Measurements from ENCODE around the gene RNF44. TPM values are rescaled to one million over a fixed set of nuclear protein-coding genes. Genes with fewer than 3 reads are reported as not detected.
A peak's percentile ranks its signal among the peaks of the same experiment; 100 is the strongest.

Gene RNF44
- total and polyA plus RNA-seq, 4 donors = 3.2 to 6.4 (median 4.7) TPM

- H3K27ac ChIP-seq (ENCODE audit: low read depth in 1 of 2, low read length in 2 of 2) = no peak overlapping the region
- no peak overlapping the region for H3K9ac ChIP-seq (ENCODE audit: low read depth in 1 of 2, low read length in 2 of 2)
- no peaks in the 10 kb centered on the region for H3K27me3 ChIP-seq (ENCODE audit: control insufficient read depth in 4 of 4, insufficient read depth in 4 of 4, low read length in 3 of 4)
- 83% methylated on average over 4 of the region's 4 CpGs for WGBS
- peaks cover 0 to 13% (median 2%) of the 10 kb centered on the region in 4 donors for H3K36me3 ChIP-seq (ENCODE audit: control insufficient read depth in 4 of 4, insufficient read depth in 3 of 4, low read depth in 1 of 4, low read length in 3 of 4)
- no peaks in the 10 kb centered on the region for H3K4me1 ChIP-seq (ENCODE audit: control insufficient read depth in 4 of 4, insufficient read depth in 4 of 4, low read length in 3 of 4)
- no peaks in the 10 kb centered on the region for H3K9me3 ChIP-seq (ENCODE audit: control insufficient read depth in 4 of 4, low read length in 3 of 4)
- DNase-seq (ENCODE audit: low spot score) = no peak
- no peak overlapping the region for H3K4me3 ChIP-seq (ENCODE audit: low read depth in 1 of 3, low read length in 3 of 3)
- TF ChIP-seq JUND (IDR thresholded peaks at IDR 0.05) (no peak), HNF4G (IDR thresholded peaks at IDR 0.05) (no peak), FOXA1 (IDR thresholded peaks at IDR 0.05) (no peak), SP1 (IDR thresholded peaks at IDR 0.05) (no peak), RAD21 (IDR thresholded peaks at IDR 0.05) (no peak)
- TF ChIP-seq, protein P1, sequence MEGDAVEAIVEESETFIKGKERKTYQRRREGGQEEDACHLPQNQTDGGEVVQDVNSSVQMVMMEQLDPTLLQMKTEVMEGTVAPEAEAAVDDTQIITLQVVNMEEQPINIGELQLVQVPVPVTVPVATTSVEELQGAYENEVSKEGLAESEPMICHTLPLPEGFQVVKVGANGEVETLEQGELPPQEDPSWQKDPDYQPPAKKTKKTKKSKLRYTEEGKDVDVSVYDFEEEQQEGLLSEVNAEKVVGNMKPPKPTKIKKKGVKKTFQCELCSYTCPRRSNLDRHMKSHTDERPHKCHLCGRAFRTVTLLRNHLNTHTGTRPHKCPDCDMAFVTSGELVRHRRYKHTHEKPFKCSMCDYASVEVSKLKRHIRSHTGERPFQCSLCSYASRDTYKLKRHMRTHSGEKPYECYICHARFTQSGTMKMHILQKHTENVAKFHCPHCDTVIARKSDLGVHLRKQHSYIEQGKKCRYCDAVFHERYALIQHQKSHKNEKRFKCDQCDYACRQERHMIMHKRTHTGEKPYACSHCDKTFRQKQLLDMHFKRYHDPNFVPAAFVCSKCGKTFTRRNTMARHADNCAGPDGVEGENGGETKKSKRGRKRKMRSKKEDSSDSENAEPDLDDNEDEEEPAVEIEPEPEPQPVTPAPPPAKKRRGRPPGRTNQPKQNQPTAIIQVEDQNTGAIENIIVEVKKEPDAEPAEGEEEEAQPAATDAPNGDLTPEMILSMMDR (IDR thresholded peaks at IDR 0.05; ENCODE audit: low read depth, low read length, missing input control) = no peak
Measured at GRCh38 chr5:176579323-176579722, 42.1 kb upstream of the RNF44 start.

- Histone ChIP-seq H3K27ac (ENCODE audit: low read depth in 1 of 2, low read length in 2 of 2) (no peak overlapping the region), H3K9ac (ENCODE audit: low read depth in 1 of 2, low read length in 2 of 2) (no peak overlapping the region), H3K9me3 (ENCODE audit: control insufficient read depth in 4 of 4, low read length in 3 of 4) (no peaks in the 10 kb centered on the region), H3K4me3 (ENCODE audit: low read depth in 1 of 3, low read length in 3 of 3) (no peak overlapping the region), H3K36me3 (ENCODE audit: control insufficient read depth in 4 of 4, insufficient read depth in 3 of 4, low read depth in 1 of 4, low read length in 3 of 4) (peaks cover 0 to 11% (median 1%) of the 10 kb centered on the region in 4 donors), H3K27me3 (ENCODE audit: control insufficient read depth in 4 of 4, insufficient read depth in 4 of 4, low read length in 3 of 4) (no peaks in the 10 kb centered on the region), H3K4me1 (ENCODE audit: control insufficient read depth in 4 of 4, insufficient read depth in 4 of 4, low read length in 3 of 4) (no peaks in the 10 kb centered on the region)
- DNase-seq (ENCODE audit: low spot score) = peak; percentile 41
- WGBS = 54% methylated on average over 15 of the region's 15 CpGs
- TF ChIP-seq, protein P1 (IDR thresholded peaks at IDR 0.05; ENCODE audit: low read depth, low read length, missing input control) = peak; percentile 42
- TF ChIP-seq RAD21 (IDR thresholded peaks at IDR 0.05) (peak; percentile 58 to 69), FOXA2 (IDR thresholded peaks at IDR 0.05) (no peak)
Measured at GRCh38 chr5:176578391-176578808, 41.2 kb upstream of the RNF44 start.

- Histone ChIP-seq H3K9me3 (ENCODE audit: control insufficient read depth in 4 of 4, low read length in 3 of 4) (no peaks in the 10 kb centered on the region), H3K4me3 (ENCODE audit: low read depth in 1 of 3, low read length in 3 of 3) (no peak overlapping the region), H3K36me3 (ENCODE audit: control insufficient read depth in 4 of 4, insufficient read depth in 3 of 4, low read depth in 1 of 4, low read length in 3 of 4) (peaks cover 0 to 5% (median 1%) of the 10 kb centered on the region in 4 donors), H3K27me3 (ENCODE audit: control insufficient read depth in 4 of 4, insufficient read depth in 4 of 4, low read length in 3 of 4) (no peaks in the 10 kb centered on the region), H3K9ac (ENCODE audit: low read depth in 1 of 2, low read length in 2 of 2) (no peak overlapping the region), H3K27ac (ENCODE audit: low read depth in 1 of 2, low read length in 2 of 2) (no peak overlapping the region), H3K4me1 (ENCODE audit: control insufficient read depth in 4 of 4, insufficient read depth in 4 of 4, low read length in 3 of 4) (no peaks in the 10 kb centered on the region)
- DNase-seq (ENCODE audit: low spot score) = no peak
- 91% methylated on average over 36 of the region's 36 CpGs for WGBS
- TF ChIP-seq YY1 (IDR thresholded peaks at IDR 0.05) = no peak
- TF ChIP-seq JUND (IDR thresholded peaks at IDR 0.05) = no peak
Measured at GRCh38 chr5:176577312-176578176, 40.3 kb upstream of the RNF44 start.

Data from liver (tissue), 9 donors.